ENCODE results near the gene CD2. TPM values are rescaled to one million over a fixed set of nuclear protein-coding genes. Genes with fewer than 3 reads are reported as not detected.

CD2 gene
- total RNA-seq, 1 donor from 2014 or later: not detected

- no peak overlapping the region for H3K4me3 ChIP-seq
- intact Hi-C loops (cut with DNase I): no loop called here
- H3K9me3 ChIP-seq: no peaks in the 10 kb centered on the region
- H3K4me1 ChIP-seq: peaks cover 0 to 6% of the 10 kb centered on the region in 2 donors
- H3K27ac ChIP-seq: no peak overlapping the region
- no peak for DNase-seq (ENCODE audit: low spot score in 2 of 2)
- no peak for TF ChIP-seq CTCF (IDR thresholded peaks at IDR 0.05)
- no peaks in the 10 kb centered on the region for H3K27me3 ChIP-seq
- no peaks in the 10 kb centered on the region for H3K36me3 ChIP-seq
These were observed 43.6 kb upstream of the CD2 start for GRCh38 chr1:116710420-116711262.

GRCh38 chr1:116711263-116711840, 42.9 kb upstream of the CD2 start:
- Histone ChIP-seq H3K27ac (no peak overlapping the region), H3K4me1 (peaks cover 0 to 6% of the 10 kb centered on the region in 2 donors), H3K27me3 (no peaks in the 10 kb centered on the region), H3K9me3 (no peaks in the 10 kb centered on the region), H3K36me3 (no peaks in the 10 kb centered on the region), H3K4me3 (no peak overlapping the region)
- no peak for DNase-seq (ENCODE audit: low spot score in 2 of 2)
- no peak for TF ChIP-seq CTCF (IDR thresholded peaks at IDR 0.05)
- intact Hi-C loops (cut with DNase I): no loop called here

GRCh38 chr1:116712510-116712909, 41.7 kb upstream of the CD2 start:
- no peak for TF ChIP-seq CTCF (IDR thresholded peaks at IDR 0.05)
- no peaks in the 10 kb centered on the region for H3K36me3 ChIP-seq
- no peak overlapping the region for H3K27ac ChIP-seq
- no peak for DNase-seq (ENCODE audit: low spot score in 2 of 2)
- H3K9me3 ChIP-seq: no peaks in the 10 kb centered on the region
- no peak overlapping the region for H3K4me3 ChIP-seq
- intact Hi-C loops (cut with DNase I): no loop called here
- H3K4me1 ChIP-seq: peaks cover 0 to 6% of the 10 kb centered on the region in 2 donors
- H3K27me3 ChIP-seq: no peaks in the 10 kb centered on the region

- no peaks in the 10 kb centered on the region for H3K36me3 ChIP-seq
- intact Hi-C loops (cut with DNase I): no loop called here
These were observed 40.8 kb upstream of the CD2 start for GRCh38 chr1:116713474-116713873.

GRCh38 chr1:116716391-116716790, 37.8 kb upstream of the CD2 start:
- Histone ChIP-seq H3K36me3 (no peaks in the 10 kb centered on the region), H3K4me3 (no peak overlapping the region), H3K9me3 (no peaks in the 10 kb centered on the region), H3K27ac (no peak overlapping the region), H3K4me1 (no peaks in the 10 kb centered on the region), H3K27me3 (no peaks in the 10 kb centered on the region)
- TF ChIP-seq CTCF (IDR thresholded peaks at IDR 0.05): no peak
- intact Hi-C loops (cut with DNase I): no loop called here
- no peak for DNase-seq (ENCODE audit: low spot score in 2 of 2)

More at GRCh38 chr1:116713474-116713873, 40.8 kb upstream of the CD2 start:
- no peak overlapping the region for H3K4me3 ChIP-seq
- TF ChIP-seq CTCF (IDR thresholded peaks at IDR 0.05): no peak
- H3K27ac ChIP-seq: no peak overlapping the region
- peaks cover 0 to 6% of the 10 kb centered on the region in 2 donors for H3K4me1 ChIP-seq
- no peaks in the 10 kb centered on the region for H3K27me3 ChIP-seq
- DNase-seq (ENCODE audit: low spot score in 2 of 2): no peak
- no peaks in the 10 kb centered on the region for H3K9me3 ChIP-seq
